ENCODE results near the gene TBC1D3E. TPM values are rescaled to one million over a fixed set of nuclear protein-coding genes. Genes with fewer than 3 reads are reported as not detected.
"Not testable (repeated sequence)": the region's sequence is repeated elsewhere in the genome, so short reads cannot be mapped to it uniquely, and the experiment has no call there.

TBC1D3E gene
- polyA plus RNA-seq (ENCODE audit: insufficient read length): not detected
- long read RNA-seq, donor 1: 0 reads
- long read RNA-seq, donor 2: 0 reads
- long read RNA-seq, donor 3: 0 reads
- long read RNA-seq, donor 4: 0 reads
- long read RNA-seq, donor 5, partial matches to known transcripts: 127 of 257 reads
- long read RNA-seq, donor 5, other reads (novel, unspliced or antisense): 130 of 257 reads
- long read RNA-seq, donor 6: 0 reads
- long read RNA-seq, donor 7: 0 reads
- long read RNA-seq, donor 8: 0 reads

DNA sequence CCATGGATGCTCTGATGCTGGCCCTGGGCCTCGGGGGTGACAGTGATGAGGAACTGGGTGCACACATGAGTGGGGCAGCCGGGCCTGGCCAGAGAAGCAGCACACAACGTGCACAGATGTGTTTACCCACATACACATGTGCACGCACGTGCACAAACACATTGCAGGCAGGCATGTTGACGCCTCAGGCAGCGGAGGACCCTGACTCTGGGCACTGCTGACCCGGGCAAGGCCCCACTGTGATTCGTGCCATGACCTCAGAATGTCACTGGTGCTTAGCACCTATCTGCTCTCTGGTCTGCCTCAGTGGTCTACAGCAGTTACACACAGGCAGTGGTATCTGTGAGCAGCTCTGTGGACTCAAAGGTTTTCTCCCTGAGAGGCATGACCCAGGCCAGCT lies at the start of gene TBC1D3E:
TBC1D3E (plus strand) TSS at position 301 of the 400 bp plus-strand sequence. CDS start 1,545 bp downstream, outside the sequence.
- not testable (repeated sequence) for DNase-seq

- DNase-seq: not testable (repeated sequence)
Observed at GRCh38 chr17:38087344-38087743, 40.4 kb upstream of the TBC1D3E start.

DNA sequence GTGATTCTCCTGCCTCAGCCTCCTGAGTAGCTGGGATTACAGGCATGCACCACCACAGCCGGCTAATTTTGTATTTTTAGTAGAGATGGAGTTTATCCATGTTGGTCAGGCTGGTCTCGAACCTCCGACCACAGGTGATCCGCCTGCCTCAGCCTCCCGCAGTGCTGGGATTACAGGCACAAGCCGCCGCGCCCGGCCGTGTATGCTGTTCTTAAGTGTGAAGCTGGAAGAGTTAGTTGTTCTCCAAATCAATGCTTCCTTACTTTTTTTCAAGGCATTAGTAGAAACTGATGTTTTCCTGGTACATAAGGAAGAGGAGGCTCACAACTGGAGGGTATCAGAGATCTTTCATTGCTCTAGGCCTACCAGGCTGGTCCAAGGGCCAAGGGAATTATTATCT lies 39.6 kb upstream of the TBC1D3E start:
- not testable (repeated sequence) for DNase-seq

DNA sequence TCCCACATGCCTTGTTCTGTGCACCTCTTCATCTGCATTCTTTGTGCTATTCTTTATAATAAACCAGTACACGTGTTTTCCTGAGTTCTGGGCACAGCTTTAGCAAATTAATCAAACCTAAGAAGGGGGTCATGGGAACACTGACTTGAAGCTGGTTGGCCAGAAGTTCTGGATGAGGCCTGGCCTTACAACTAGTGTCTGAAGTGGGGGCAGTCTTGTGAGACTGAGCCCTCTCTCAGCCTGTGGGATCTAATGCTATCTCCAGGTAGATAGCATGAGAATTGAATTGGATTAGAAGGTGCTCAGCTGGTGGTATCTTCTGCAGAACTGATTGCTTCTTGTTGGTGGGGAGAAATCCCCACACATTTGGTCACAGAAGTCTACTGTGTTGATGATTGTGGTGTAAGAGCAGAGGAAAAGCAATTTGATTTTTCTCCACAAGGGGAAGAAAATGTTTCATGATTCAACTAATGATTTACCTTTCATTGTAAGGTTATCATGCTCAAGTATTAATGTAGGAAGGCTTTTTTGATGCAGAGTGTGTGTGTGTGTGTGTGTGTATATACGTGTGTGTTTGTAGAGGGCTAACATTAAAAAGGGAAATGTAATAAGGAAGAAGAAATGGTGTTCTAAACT lies 33.6 kb upstream of the TBC1D3E start:
- DNase-seq: not testable (repeated sequence)

DNA sequence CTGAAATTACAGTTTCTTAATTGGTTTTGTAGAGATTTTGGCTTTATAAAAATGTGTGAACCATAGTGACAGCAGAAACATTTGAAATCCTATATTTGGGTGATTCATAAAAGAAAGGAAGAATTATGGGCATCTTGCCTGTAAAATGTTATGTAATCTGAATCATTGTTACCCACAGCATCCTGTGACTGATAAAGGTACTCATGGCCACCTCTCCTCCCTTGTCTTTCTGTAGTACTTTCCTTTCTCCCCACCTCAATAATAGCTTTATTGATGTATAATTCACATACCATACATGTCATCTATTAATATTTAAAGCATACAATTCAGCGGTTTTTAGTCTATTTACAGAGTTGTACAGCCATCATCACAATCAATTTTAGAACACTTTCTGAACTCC lies 28.5 kb upstream of the TBC1D3E start:
- not testable (repeated sequence) for DNase-seq

DNA sequence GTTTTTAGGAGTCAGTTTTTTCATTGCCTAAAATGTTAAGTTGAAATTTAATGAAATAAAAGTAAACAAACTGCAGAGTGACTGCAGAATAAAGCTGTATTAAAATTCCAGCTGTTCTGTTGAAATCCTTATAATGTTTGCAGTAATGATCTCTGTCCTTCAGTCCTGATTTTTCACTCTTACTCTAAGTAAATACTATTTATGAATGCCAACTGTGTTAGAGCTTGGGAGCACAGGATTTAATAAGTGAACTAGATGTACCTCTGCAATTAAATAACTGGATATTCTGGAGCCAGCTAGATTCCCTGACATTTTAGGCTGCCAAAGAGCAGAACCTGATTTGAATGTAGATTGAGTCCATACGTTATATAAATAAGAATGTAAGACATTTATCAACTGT lies 7.9 kb upstream of the TBC1D3E start:
- DNase-seq: not testable (repeated sequence)

GRCh38 chr17:38134860-38135259 lies 7.1 kb downstream of the TBC1D3E start:
- not testable (repeated sequence) for DNase-seq

Other genes starting within 250 kb of the TBC1D3E start
- gene TBC1D3K, start 203.5 kb upstream of the TBC1D3E start, polyA plus RNA-seq (ENCODE audit: insufficient read length): 1.1 TPM
- 29.6 TPM for gene TBC1D3L, start 138.9 kb upstream of the TBC1D3E start, polyA plus RNA-seq (ENCODE audit: insufficient read length)
- 3.1 TPM for gene TBC1D3D, start 124.0 kb upstream of the TBC1D3E start, polyA plus RNA-seq (ENCODE audit: insufficient read length)
- gene TBC1D3C, start 59.3 kb upstream of the TBC1D3E start, polyA plus RNA-seq (ENCODE audit: insufficient read length): not detected
- gene TBC1D3, start 64.6 kb downstream of the TBC1D3E start, polyA plus RNA-seq (ENCODE audit: insufficient read length): not detected
- gene MRPL45, start 169.2 kb downstream of the TBC1D3E start, polyA plus RNA-seq (ENCODE audit: insufficient read length): 64.7 TPM
- gene GPR179, start 216.0 kb downstream of the TBC1D3E start, polyA plus RNA-seq (ENCODE audit: insufficient read length): 0.28 TPM
- gene SOCS7, start 223.9 kb downstream of the TBC1D3E start, polyA plus RNA-seq (ENCODE audit: insufficient read length): 22.2 TPM

All from left kidney (tissue), 8 donors.